ENCODE measurements around the gene IDE. TPM values are rescaled to one million over a fixed set of nuclear protein-coding genes. Genes with fewer than 3 reads are reported as not detected.

The IDE gene
- total and polyA plus RNA-seq, 2 of the 13 experiments (the other 11 are each of a cell fraction or from before 2014, with no cell fraction given), result 16.1 to 52.1 TPM

DNA sequence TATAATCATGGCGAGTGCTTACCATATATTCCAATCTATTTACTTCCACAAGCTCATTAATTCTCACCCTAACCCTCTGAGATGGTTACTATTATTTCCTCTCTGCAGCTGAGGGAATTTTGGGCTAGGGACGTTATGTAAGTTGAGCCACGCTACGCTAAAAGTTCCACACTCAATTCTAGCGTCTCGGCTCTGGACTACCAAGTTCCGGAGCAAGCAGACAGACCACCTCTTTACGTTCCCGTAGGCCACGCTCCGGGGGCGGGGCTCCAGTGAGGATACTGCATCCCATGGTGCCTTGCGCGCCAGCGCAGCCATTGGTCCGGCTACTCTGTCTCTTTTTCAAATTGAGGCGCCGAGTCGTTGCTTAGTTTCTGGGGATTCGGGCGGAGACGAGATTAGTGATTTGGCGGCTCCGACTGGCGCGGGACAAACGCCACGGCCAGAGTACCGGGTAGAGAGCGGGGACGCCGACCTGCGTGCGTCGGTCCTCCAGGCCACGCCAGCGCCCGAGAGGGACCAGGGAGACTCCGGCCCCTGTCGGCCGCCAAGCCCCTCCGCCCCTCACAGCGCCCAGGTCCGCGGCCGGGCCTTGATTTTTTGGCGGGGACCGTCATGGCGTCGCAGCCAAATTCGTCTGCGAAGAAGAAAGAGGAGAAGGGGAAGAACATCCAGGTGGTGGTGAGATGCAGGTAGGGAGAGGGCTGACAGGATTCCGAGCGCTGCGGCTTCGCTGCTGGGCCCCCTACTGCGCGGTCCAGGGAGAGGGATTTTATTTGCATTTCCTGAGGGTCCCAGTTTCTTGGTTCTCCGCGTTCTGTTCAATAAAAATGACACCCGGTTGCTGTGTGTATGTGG is 19.1 kb upstream of the IDE start, which contains the start of gene KIF11 (continued):
- TF ChIP-seq NFIC (IDR thresholded peaks at IDR 0.05; ENCODE audit: low read length), result no peak
- peak; percentile 70; the same call in 1 of the 2 replicates for TF ChIP-seq BORCS8-MEF2B (CRISPR knock-in tag; IDR thresholded peaks at IDR 0.05)
- peak; percentile 25; the same call in 1 of the 2 replicates for TF ChIP-seq CTCF (CRISPR knock-in tag; IDR thresholded peaks at IDR 0.05)
- no peak for TF ChIP-seq KIAA2018 (CRISPR knock-in tag; IDR thresholded peaks at IDR 0.05; ENCODE audit: borderline replicate concordance)
- peak; percentile 59 for TF ChIP-seq ZSCAN31 (CRISPR knock-in tag; IDR thresholded peaks at IDR 0.05; ENCODE audit: low read depth)
- TF ChIP-seq TEAD2 (CRISPR knock-in tag; IDR thresholded peaks at IDR 0.05), result no peak
- no peak for TF ChIP-seq ZFP1 (CRISPR knock-in tag; IDR thresholded peaks at IDR 0.05)
- TF ChIP-seq SAP130 (CRISPR knock-in tag; IDR thresholded peaks at IDR 0.05; ENCODE audit: low read depth), result peak; percentile 99
- no peak for TF ChIP-seq ZNF576 (CRISPR knock-in tag; IDR thresholded peaks at IDR 0.05)
- 0 out of 2 replicates have a peak, but pooled peaks have one; percentile 19 for TF ChIP-seq NCOR1 (IDR thresholded peaks at IDR 0.05; ENCODE audit: borderline replicate concordance, low read length)
- TF ChIP-seq ZNF772 (CRISPR knock-in tag; IDR thresholded peaks at IDR 0.05), result peak; percentile 48; the same call in 1 of the 2 replicates
- no peak for TF ChIP-seq ZBTB39 (CRISPR knock-in tag; IDR thresholded peaks at IDR 0.05)
- TF ChIP-seq SALL1 (CRISPR knock-in tag; IDR thresholded peaks at IDR 0.05), result peak; percentile 47; the same call in 1 of the 2 replicates
- TF ChIP-seq ELF3 (CRISPR knock-in tag; IDR thresholded peaks at IDR 0.05), result peak; percentile 77
- TF ChIP-seq ZFP90 (CRISPR knock-in tag; IDR thresholded peaks at IDR 0.05; ENCODE audit: borderline replicate concordance), result peak; percentile 67; the same call in 1 of the 2 replicates
- TF ChIP-seq POLR2AphosphoS5 (IDR thresholded peaks at IDR 0.05; ENCODE audit: low read depth, low read length), result peak; percentile 99
- TF ChIP-seq MXD4 (CRISPR knock-in tag; IDR thresholded peaks at IDR 0.05), result peak; percentile 78
- TF ChIP-seq ZNF335 (CRISPR knock-in tag; IDR thresholded peaks at IDR 0.05), result peak; percentile 57

All from HepG2 (cell line).